Transverse colon (tissue), 3 donors: ENCODE data around the gene CNDP1.

ENCODE experiments used
- CTCF ChIP-seq, 5 experiments: fragments of 200-600 bp in 3 of 5; fragments of 450-650 bp in 2 of 5; sonication (generic) in 3 of 5; IDR thresholded peaks; 1 replicate in 2 of 5; 2 replicates in 3 of 5; pipeline ENCODE4 v1.5.1; 2016 to 2017; ENCODE audit warnings: antibody characterized with exemption in 5 of 5, inconsistent platforms in 3 of 5, mild to moderate bottlenecking in 2 of 5, moderate library complexity in 1 of 5
- EP300 ChIP-seq: sonication (generic); formaldehyde crosslinking; IDR thresholded peaks from one replicate; pipeline ENCODE4 v1.6.1; 2017; ENCODE audit warnings: antibody characterized with exemption, low read depth
- POLR2A ChIP-seq: fragments of 450-650 bp; IDR thresholded peaks from one replicate; pipeline ENCODE4 v1.6.1; 2016; ENCODE audit warnings: antibody characterized with exemption, mild to moderate bottlenecking, moderate library complexity

GRCh38 chr18:74534981-74535649 lies 815 bp downstream of the CNDP1 start:
- TF ChIP-seq POLR2A (no peak), CTCF (IDR thresholded peaks at IDR 0.05) (no peak), EP300 (no peak)
